K562 (cell line): Measurements from ENCODE around the gene FHL1. TPM values are rescaled to one million over a fixed set of nuclear protein-coding genes. Genes with fewer than 3 reads are reported as not detected.

Experiments used
- ATAC-seq: fragments of 200-7000 bp; cut with Tn5 transposase; 3 replicates; pipeline ENCODE4 v1.9.1; 2020; ENCODE audit warnings: moderate library complexity
- BruUV-seq: library from RNA; stranded (reverse); fragments of 400-500 nt; replicated peaks from 2 replicates; lab custom pipeline; 2021; lab: Mats Ljungman, UMichigan
- CTCF ChIA-PET: fragments of 300-600 bp; formaldehyde crosslinking; extraction: SDS; loops from one replicate; lab custom pipeline; 2021; ENCODE audit warnings: low intra/inter-chr PET ratio; lab: Yijun Ruan, JAX
- POLR2A ChIA-PET: fragments of 300-600, 350-650 bp; sonication (Branson Sonifier 250); formaldehyde crosslinking; extraction: SDS; loops from one replicate; lab custom pipeline; 2021; ENCODE audit warnings: antibody characterized with exemption, inconsistent platforms; lab: Yijun Ruan, JAX
- DNase-seq, 4 experiments: peaks; one replicate each; pipeline versions ENCODE4 v3.0.0 to v3.0.0-alpha.2; 2011 to 2018; ENCODE audit warnings: low spot score in 3 of 4, mixed read lengths in 3 of 4; ENCODE audit errors: extremely low read depth in 1 of 4
- FAIRE-seq: peaks from 2 replicates; lab custom pipeline; 2011; peaks lifted over from hg19 to GRCh38; lab: Jason Lieb, UNC
- H2AFZ ChIP-seq: 2 replicates; pipeline ENCODE4 v1.6.0; 2011; ENCODE audit warnings: low read depth, low read length, control low read depth, inconsistent platforms
- H3K27ac ChIP-seq: fragments of 200-600 bp; 3 replicates; pipeline ENCODE4 v1.8.0; 2011; ENCODE audit warnings: low read depth, mild to moderate bottlenecking, control low read depth, inconsistent platforms, low read length, moderate library complexity, mixed read lengths; ENCODE audit errors: extremely low read depth
- H3K27me3 ChIP-seq, 2 experiments: fragments of 300-600 bp in 1 of 2; 2 replicates in 1 of 2; 3 replicates in 1 of 2; pipeline versions ENCODE4 v1.6.0 to v1.8.0; 2011; ENCODE audit warnings: inconsistent platforms in 2 of 2, low read length in 2 of 2, mild to moderate bottlenecking in 1 of 2, mixed read lengths in 1 of 2, moderate library complexity in 1 of 2; ENCODE audit not compliant: control insufficient read depth in 2 of 2, insufficient read depth in 2 of 2
- H3K36me3 ChIP-seq: fragments of 300-600 bp; 3 replicates; pipeline ENCODE4 v1.8.0; 2011; ENCODE audit warnings: mild to moderate bottlenecking, low read length, inconsistent platforms; ENCODE audit not compliant: control insufficient read depth, insufficient read depth
- H3K4me1 ChIP-seq, 2 experiments: fragments of 200-600 bp in 1 of 2; replicated peaks in 1 of 2; 2 replicates in 1 of 2; 3 replicates in 1 of 2; pipeline versions ENCODE4 v1.5.1 to v1.8.0; 2011; ENCODE audit warnings: inconsistent platforms in 2 of 2, low read length in 2 of 2, mild to moderate bottlenecking in 1 of 2, mixed read lengths in 1 of 2, moderate library complexity in 1 of 2; ENCODE audit not compliant: control insufficient read depth in 2 of 2, insufficient read depth in 2 of 2
- H3K4me2 ChIP-seq: 2 replicates; pipeline ENCODE4 v1.6.1; 2011; ENCODE audit warnings: low read length, control low read depth, inconsistent platforms, mixed read lengths; ENCODE audit not compliant: insufficient read depth
- H3K4me3 ChIP-seq: fragments of 200-600 bp; sonication (generic), shearing (Covaris generic); 2 replicates; pipeline ENCODE4 v1.5.1; 2016; ENCODE audit warnings: control low read depth, inconsistent platforms
- H3K79me2 ChIP-seq: fragments of 200-600 bp; 3 replicates; pipeline ENCODE4 v1.8.0; 2011; ENCODE audit warnings: low read length, inconsistent platforms; ENCODE audit not compliant: control insufficient read depth, insufficient read depth
- H3K9ac ChIP-seq, 2 experiments: 2 replicates each; pipeline versions ENCODE4 v1.6.0 to v1.6.1; 2011; ENCODE audit warnings: low read depth in 2 of 2, low read length in 2 of 2, control low read depth in 1 of 2, inconsistent platforms in 1 of 2, mild to moderate bottlenecking in 1 of 2, mixed read lengths in 1 of 2; ENCODE audit not compliant: insufficient read depth in 1 of 2
- H3K9me1 ChIP-seq: one replicate; pipeline ENCODE4 v1.6.0; 2011; ENCODE audit warnings: inconsistent platforms, mild to moderate bottlenecking, low read length, moderate library complexity; ENCODE audit not compliant: control insufficient read depth, insufficient read depth
- H3K9me3 ChIP-seq: replicated peaks from 2 replicates; pipeline ENCODE4 v1.5.1; 2011; ENCODE audit warnings: low read depth, low read length, inconsistent platforms; ENCODE audit not compliant: control insufficient read depth, insufficient read depth
- H4K20me1 ChIP-seq: replicated peaks from 2 replicates; pipeline ENCODE4 v1.6.1; 2011; ENCODE audit warnings: low read length, inconsistent platforms, mixed read lengths; ENCODE audit not compliant: control insufficient read depth, insufficient read depth
- ARID4B ChIP-seq: sonication (generic); formaldehyde crosslinking; IDR thresholded peaks from 2 replicates; pipeline ENCODE4 v1.8.0; 2022; ENCODE audit warnings: mild to moderate bottlenecking, missing genetic modification reagents
- ZZZ3 ChIP-seq: fragments of 450-650 bp; IDR thresholded peaks from 2 replicates; pipeline ENCODE4 v1.6.1; 2016; ENCODE audit warnings: antibody characterized with exemption, mild to moderate bottlenecking, moderate library complexity
- WGBS: fragments of 100-300 bp; shearing (Covaris generic); methylation state at CpG from one replicate; pipeline ENCODE4 v1.1.6; 2016; ENCODE audit warnings: low coverage, mixed read lengths; ENCODE audit not compliant: insufficient coverage; ENCODE audit errors: missing lambda C conversion rate; 5-methylcytosine and 5-hydroxymethylcytosine counted together
- in situ Hi-C: fragments of 300-500 bp; cut with MboI; formaldehyde crosslinking; loops from 4 replicates; pipeline ENCODE4 v1.15.0; 2018; ENCODE audit warnings: inconsistent platforms, mixed read lengths
- intact Hi-C: fragments of 100-400 bp; cut with micrococcal nuclease; formaldehyde crosslinking; loops from 2 replicates; pipeline ENCODE4 v1.14.2; 2022
- polyA plus RNA-seq, 8 experiments: library from polyadenylated mRNA; depleted of rRNA in 4 of 8; stranded (reverse) in 5 of 8; unstranded in 3 of 8; fragments of >200 nt; fragmentation: Nextera tagmentation in 2 of 8; fragmentation: Illumina TruSeq in 1 of 8; extraction: Ambion mirVana in 2 of 8; extraction: Trizol in 1 of 8; gene quantifications; 2 replicates each; pipeline versions ENCODE4 v1.2.1 to v1.2.3, GENCODE V29; 2011 to 2014; ENCODE audit warnings: inconsistent platforms in 1 of 8, missing spikeins in 1 of 8
- total RNA-seq, 7 experiments: library from RNA; depleted of rRNA in 6 of 7; stranded (reverse); fragments of >200 nt in 6 of 7; fragmentation: Illumina TruSeq in 2 of 7; extraction: Trizol in 2 of 7; gene quantifications; 2 replicates each; pipeline versions ENCODE4 v1.2.1 to v1.2.3, GENCODE V29; 2011 to 2021; ENCODE audit warnings: low replicate concordance in 1 of 7

Gene FHL1
- total and polyA plus RNA-seq, 9 of the 15 experiments (the other 6 are each of a cell fraction or from before 2014, with no cell fraction given): 0.03 to 3.0 (median 0.13) TPM; not detected in 1

DNA sequence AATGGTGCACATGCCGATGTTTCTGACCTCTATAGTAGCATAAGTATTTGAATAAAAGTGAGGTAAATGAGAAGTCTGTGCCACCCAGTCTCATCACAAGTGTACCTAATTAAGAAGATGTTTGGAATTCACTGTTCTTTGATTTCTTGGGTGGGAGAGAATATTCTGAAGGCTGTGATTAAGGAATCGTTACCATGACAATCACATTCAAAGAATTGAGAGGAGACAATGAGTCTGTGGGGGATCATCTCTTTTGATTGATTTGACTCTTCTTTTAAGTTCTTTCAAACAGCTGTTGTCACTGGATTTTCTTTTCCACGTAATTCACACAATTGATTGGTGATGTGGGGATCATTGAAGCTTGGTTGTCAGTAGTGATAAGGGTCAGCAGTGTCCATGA, 18.1 kb downstream of the FHL1 start:
- POLR2A ChIA-PET: interaction anchor here (1.2 kb wide), 1 partner anchor 137 kb away, joined by 3 read pairs; no protein-coding TSS in a partner anchor
- in situ Hi-C loops: loop anchor here (25.0 kb wide), 1 partner anchor 128 kb away; no protein-coding TSS in a partner anchor
- FAIRE-seq (no peak), ATAC-seq (no peak), DNase-seq (no peak)
- H3K9me3 ChIP-seq: no peaks in the 10 kb centered on the region
- H3K36me3 ChIP-seq: no peaks in the 10 kb centered on the region
- no peak overlapping the region for H2AFZ ChIP-seq
- H3K4me2 ChIP-seq: no peak overlapping the region
- H3K27me3 ChIP-seq: peaks cover 14 to 31% of the 10 kb centered on the region in 2 experiments
- 2% methylated on average over 3 of the region's 3 CpGs for WGBS
- H3K79me2 ChIP-seq: no peaks in the 10 kb centered on the region
- CTCF ChIA-PET: interaction anchor here (0.5 kb wide), 1 partner anchor 215 kb away, joined by 3 read pairs; no protein-coding TSS in a partner anchor
- no peak overlapping the region for H3K9ac ChIP-seq
- intact Hi-C loops: loop anchor here (5.0 to 10.0 kb wide), 3 partner anchors 329 to 529 kb away; partner anchors contain the start of gene HTATSF1
- H3K9me1 ChIP-seq: no peaks in the 10 kb centered on the region
- no peaks in the 10 kb centered on the region for H3K4me1 ChIP-seq
- H4K20me1 ChIP-seq: 0 out of 2 replicates have a peak, but pooled peaks cover 7% of the 10 kb centered on the region
- TF ChIP-seq ARID4B (CRISPR knock-in tag) (no peak), ZZZ3 (no peak)
- BruUV-seq: no TSS peak
- no peak overlapping the region for H3K4me3 ChIP-seq
- no peak overlapping the region for H3K27ac ChIP-seq
